Naive thymus-derived CD8-positive, alpha-beta T cell (primary cell): Measurements from ENCODE around the gene SPEM3. TPM values are rescaled to one million over a fixed set of nuclear protein-coding genes. Genes with fewer than 3 reads are reported as not detected.

Experiments
- ATAC-seq, 2 donors: fragments of 150-1000 bp; cut with Tn5 transposase in 1 of 2; sonication (Bioruptor Pico), chemical (Tn5 transposase) in 1 of 2; 1 replicate in 1 of 2; 2 replicates in 1 of 2; pipeline ENCODE4 v1.10.0; 2021; ENCODE audit warnings: mild to moderate bottlenecking in 2 of 2, moderate library complexity in 2 of 2
- POLR2A ChIA-PET: fragments of 350-600 bp; sonication (Branson Sonifier 250); formaldehyde crosslinking; loops from one replicate; lab custom pipeline; 2021; ENCODE audit warnings: antibody characterized with exemption; lab: Charles Lee
- DNase-seq, 10 donors: peaks; one replicate each; pipeline versions ENCODE4 v3.0.0 to v3.0.0-alpha.2; 2020 to 2022
- H3K27ac Mint-ChIP-seq, 10 donors: one replicate each; pipeline ENCODE4 v1.8.0; 2020 to 2022; ENCODE audit warnings: mild to moderate bottlenecking in 10 of 10, mixed read lengths in 10 of 10, moderate library complexity in 4 of 10, inconsistent platforms in 1 of 10
- H3K27me3 Mint-ChIP-seq, 5 donors: one replicate each; pipeline ENCODE4 v1.8.0; 2021 to 2022; ENCODE audit warnings: mixed read lengths in 5 of 5
- H3K36me3 Mint-ChIP-seq, 3 donors: one replicate each; pipeline ENCODE4 v1.8.0; 2020 to 2022; ENCODE audit warnings: mixed read lengths in 3 of 3, mild to moderate bottlenecking in 2 of 3, inconsistent platforms in 1 of 3
- H3K4me1 Mint-ChIP-seq, 4 donors: one replicate each; pipeline ENCODE4 v1.8.0; 2021 to 2022; ENCODE audit warnings: mixed read lengths in 4 of 4
- H3K4me3 Mint-ChIP-seq, 10 donors: one replicate each; pipeline ENCODE4 v1.8.0; 2020 to 2022; ENCODE audit warnings: mild to moderate bottlenecking in 10 of 10, mixed read lengths in 10 of 10, moderate library complexity in 6 of 10, inconsistent platforms in 1 of 10
- H3K9me3 Mint-ChIP-seq, 9 donors: one replicate each; pipeline ENCODE4 v1.8.0; 2020 to 2022; ENCODE audit warnings: mixed read lengths in 9 of 9, mild to moderate bottlenecking in 3 of 9, inconsistent platforms in 1 of 9, moderate library complexity in 1 of 9
- polyA plus RNA-seq, 3 donors: library from polyadenylated mRNA; unstranded; fragments of 300-500 nt; fragmentation: Illumina TruSeq; gene quantifications; one replicate each; pipeline ENCODE4 v1.2.3, GENCODE V29; 2021
- total RNA-seq, 8 experiments: library from RNA in 2 of 8; stranded (reverse) in 2 of 8; gene quantifications; one replicate each; pipeline ENCODE4 v1.2.3 and lab custom pipeline; 2021 to 2026

Gene SPEM3
- total and polyA plus RNA-seq, 5 experiments from 2014 or later, result not detected

DNA sequence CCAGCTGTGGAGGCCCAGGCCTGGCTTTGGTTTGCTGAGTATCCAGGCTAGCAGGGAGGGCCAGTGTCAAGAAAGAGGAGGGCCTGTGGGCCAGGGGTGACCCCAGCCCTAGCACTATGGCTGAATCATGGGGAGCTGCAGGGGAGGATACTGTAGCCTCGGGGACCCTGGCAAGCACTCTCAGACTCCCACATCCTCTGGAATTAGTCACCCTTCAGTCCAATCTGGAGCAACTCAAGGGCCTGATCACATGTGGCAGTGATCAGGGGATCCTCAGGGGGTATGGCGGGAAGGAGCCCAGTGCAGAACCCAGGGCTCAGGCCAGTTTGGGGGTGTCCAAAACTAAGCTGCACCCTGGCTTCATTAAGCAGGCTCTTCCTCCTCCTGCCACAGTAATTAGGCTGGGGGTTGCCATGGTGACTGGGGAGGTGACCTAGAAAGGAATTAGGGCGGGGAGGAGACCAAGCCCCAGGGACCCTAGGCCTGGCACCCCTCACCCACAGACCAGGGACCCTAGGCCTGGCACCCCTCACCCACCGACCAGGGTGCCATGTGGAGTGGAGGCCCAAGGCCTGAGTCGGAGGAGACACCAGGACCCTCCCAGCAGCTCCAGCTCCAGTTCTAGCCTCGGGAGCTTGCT, 15.2 kb upstream of the SPEM3 start:
- POLR2A ChIA-PET, result interaction anchor here (0.5 kb wide), 1 partner anchor 835 kb away, joined by 3 read pairs; no protein-coding TSS in a partner anchor
- Mint-ChIP-seq H3K27me3 (peaks cover 0 to 2% (median 0%) of the 10 kb centered on the region in 5 donors), H3K4me3 (no peak overlapping the region), H3K4me1 (peaks cover 5 to 15% (median 6%) of the 10 kb centered on the region in 4 donors), H3K36me3 (no peaks in the 10 kb centered on the region), H3K9me3 (no peaks in the 10 kb centered on the region), H3K27ac (peak overlapping the region in 1 of 10 donors; percentile 19)
- DNase-seq, result no peak
- no peak for ATAC-seq

- H3K4me3 Mint-ChIP-seq, result no peak overlapping the region
Measured at GRCh38 chr17:7414837-7415236, 13.8 kb upstream of the SPEM3 start.

DNA sequence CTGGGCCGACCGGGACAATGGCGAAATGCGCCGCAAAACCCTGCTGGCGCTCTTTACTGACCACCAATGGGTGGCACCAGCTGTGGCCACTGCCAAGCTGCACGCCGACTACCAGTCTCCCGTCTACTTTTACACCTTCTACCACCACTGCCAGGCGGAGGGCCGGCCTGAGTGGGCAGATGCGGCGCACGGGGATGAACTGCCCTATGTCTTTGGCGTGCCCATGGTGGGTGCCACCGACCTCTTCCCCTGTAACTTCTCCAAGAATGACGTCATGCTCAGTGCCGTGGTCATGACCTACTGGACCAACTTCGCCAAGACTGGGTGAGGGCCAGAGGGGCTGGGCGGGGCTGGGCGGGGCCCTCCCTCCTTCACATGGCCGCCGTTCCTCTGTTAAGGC, 12.9 kb upstream of the SPEM3 start:
- H3K27me3 Mint-ChIP-seq, result no peaks in the 10 kb centered on the region
- H3K4me3 Mint-ChIP-seq, result no peak overlapping the region
- POLR2A ChIA-PET, result interaction anchor here (1.2 kb wide), 1 partner anchor 60 kb away, joined by 4 read pairs; no protein-coding TSS in a partner anchor
- no peaks in the 10 kb centered on the region for H3K9me3 Mint-ChIP-seq
- no peaks in the 10 kb centered on the region for H3K36me3 Mint-ChIP-seq
- no peak overlapping the region for H3K27ac Mint-ChIP-seq
- H3K4me1 Mint-ChIP-seq, result peaks cover 0 to 5% (median 0%) of the 10 kb centered on the region in 4 donors
- no peak for DNase-seq
- ATAC-seq, result no peak

More at GRCh38 chr17:7414837-7415236, 13.8 kb upstream of the SPEM3 start:
- Mint-ChIP-seq H3K27me3 (no peaks in the 10 kb centered on the region), H3K36me3 (no peaks in the 10 kb centered on the region), H3K9me3 (no peaks in the 10 kb centered on the region), H3K27ac (no peak overlapping the region), H3K4me1 (peaks cover 0 to 7% (median 0%) of the 10 kb centered on the region in 4 donors)
- POLR2A ChIA-PET, result no interaction called here
- ATAC-seq (no peak), DNase-seq (no peak)

GRCh38 chr17:7416323-7416722, 12.3 kb upstream of the SPEM3 start:
- Mint-ChIP-seq H3K4me3 (no peak overlapping the region), H3K36me3 (no peaks in the 10 kb centered on the region)
- no peak for ATAC-seq

GRCh38 chr17:7417056-7417655, 11.5 kb upstream of the SPEM3 start:
- H3K27ac Mint-ChIP-seq, result peak overlapping the region in 2 of 10 donors; percentile 77 to 92
- no peak for DNase-seq
- no peak for ATAC-seq
- peaks cover 0 to 5% (median 0%) of the 10 kb centered on the region in 4 donors for H3K4me1 Mint-ChIP-seq
- no peaks in the 10 kb centered on the region for H3K27me3 Mint-ChIP-seq
- no peak overlapping the region for H3K4me3 Mint-ChIP-seq
- POLR2A ChIA-PET, result interaction anchor here (1.2 kb wide), 1 partner anchor 61 kb away, joined by 4 read pairs; no protein-coding TSS in a partner anchor
- H3K36me3 Mint-ChIP-seq, result no peaks in the 10 kb centered on the region
- no peaks in the 10 kb centered on the region for H3K9me3 Mint-ChIP-seq

More at GRCh38 chr17:7416323-7416722, 12.3 kb upstream of the SPEM3 start:
- Mint-ChIP-seq H3K27ac (peak overlapping the region in 2 of 10 donors; percentile 77 to 92), H3K27me3 (no peaks in the 10 kb centered on the region), H3K4me1 (peaks cover 0 to 5% (median 0%) of the 10 kb centered on the region in 4 donors), H3K9me3 (no peaks in the 10 kb centered on the region)
- POLR2A ChIA-PET, result interaction anchor here (1.2 kb wide), 1 partner anchor 60 kb away, joined by 4 read pairs; no protein-coding TSS in a partner anchor
- no peak for DNase-seq

DNA sequence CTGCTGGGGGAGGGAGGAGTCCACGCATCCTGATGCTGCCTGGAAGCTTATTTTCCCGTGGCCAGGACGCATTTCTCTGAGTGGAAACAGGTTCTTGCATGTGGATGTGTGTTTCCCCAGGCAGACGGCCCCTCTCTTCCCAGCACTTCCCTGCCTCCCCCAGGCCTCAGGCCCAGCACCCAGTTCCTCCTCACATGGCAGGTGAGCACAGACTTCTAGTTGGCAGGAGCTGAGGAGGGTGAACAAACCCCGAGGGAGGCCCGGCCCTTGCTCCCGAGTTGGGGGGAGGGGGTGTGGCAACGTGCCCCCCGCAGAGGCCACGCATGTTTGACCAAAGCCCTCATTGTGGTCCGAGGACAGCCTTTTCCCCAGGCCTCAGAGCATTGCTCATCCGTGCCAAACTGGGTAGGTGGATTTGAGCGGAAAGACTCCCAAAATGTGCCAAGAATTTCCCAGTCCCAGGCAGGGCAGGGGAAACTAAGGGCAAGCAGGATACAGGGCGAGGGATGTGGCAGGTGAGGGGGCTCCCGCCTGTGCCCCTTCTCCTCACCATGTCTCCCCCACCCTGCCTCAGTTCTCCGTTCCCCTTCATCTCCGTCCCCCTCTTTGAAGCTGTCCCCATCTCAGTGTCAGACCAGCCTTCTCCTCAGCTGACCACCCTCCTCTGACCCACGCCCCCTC, 10.0 kb upstream of the SPEM3 start:
- DNase-seq (no peak), ATAC-seq (no peak)
- Mint-ChIP-seq H3K9me3 (no peaks in the 10 kb centered on the region), H3K4me3 (no peak overlapping the region), H3K27me3 (no peaks in the 10 kb centered on the region), H3K4me1 (peaks cover 0 to 5% (median 0%) of the 10 kb centered on the region in 4 donors), H3K27ac (no peak overlapping the region), H3K36me3 (no peaks in the 10 kb centered on the region)
- POLR2A ChIA-PET, result interaction anchor here (0.6 kb wide), 2 partner anchors 19 to 56 kb away, joined by 4 read pairs; no protein-coding TSS in a partner anchor

DNA sequence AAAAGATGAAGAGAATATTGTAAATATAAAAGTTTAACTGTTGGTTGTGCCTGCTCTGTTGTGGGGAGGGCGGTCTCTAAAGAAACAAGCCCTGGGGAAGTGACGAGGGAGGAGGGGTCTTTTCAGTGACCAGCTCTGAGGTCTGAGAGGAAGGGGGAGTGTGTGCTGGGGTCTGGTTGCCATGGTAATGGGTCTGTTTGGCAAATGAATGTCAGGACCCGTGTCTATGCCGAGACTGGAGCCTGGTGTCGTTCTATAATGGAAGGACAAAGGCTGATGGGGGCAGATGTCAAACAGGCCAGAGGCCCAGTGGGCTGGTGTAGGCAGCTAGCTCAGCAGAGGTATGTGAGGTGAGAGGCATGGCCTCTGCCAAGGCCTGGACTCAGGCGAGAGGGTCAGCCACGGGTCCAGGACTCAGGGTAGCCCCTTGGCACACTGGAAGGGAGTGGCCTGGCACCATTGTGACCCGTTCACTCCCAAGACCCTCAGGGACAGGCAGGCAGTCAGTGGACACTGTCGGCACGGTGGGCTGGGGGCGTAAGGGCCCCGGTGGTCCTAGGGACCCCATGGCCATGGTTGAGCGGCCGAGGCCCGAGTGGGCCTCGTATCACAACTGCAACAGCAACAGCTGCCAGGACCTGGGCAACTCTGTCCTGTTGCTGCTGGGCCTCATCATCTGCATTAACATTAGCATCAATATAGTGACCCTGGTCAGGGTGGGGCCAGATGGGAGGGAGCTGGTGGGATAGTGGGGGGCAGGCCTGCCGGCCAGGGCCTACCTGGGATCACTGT, 8.6 kb upstream of the SPEM3 start, which contains the start of gene SPEM1:
TSS of gene SPEM1 (plus strand) at position 506 of the 792 bp plus-strand sequence. CDS start at position 567, 61 bp downstream.
- Mint-ChIP-seq H3K27ac (no peak within 1 kb of the TSS), H3K27me3 (no peaks in the 10 kb centered on the region), H3K36me3 (no peaks in the 10 kb centered on the region), H3K4me3 (peak within 1 kb of the TSS in 1 of 10 donors; percentile 10), H3K4me1 (peaks cover 0 to 5% (median 0%) of the 10 kb centered on the region in 4 donors), H3K9me3 (no peaks in the 10 kb centered on the region)
- POLR2A ChIA-PET, result interaction anchor here (0.6 to 0.7 kb wide), 2 partner anchors 35 to 271 kb away, joined by 3 read pairs; no protein-coding TSS in a partner anchor
- ATAC-seq, result no peak
- no peak for DNase-seq

- H3K27ac Mint-ChIP-seq, result no peak overlapping the region
- no peaks in the 10 kb centered on the region for H3K27me3 Mint-ChIP-seq
- DNase-seq (no peak), ATAC-seq (no peak)
- peak overlapping the region in 1 of 10 donors; percentile 10 for H3K4me3 Mint-ChIP-seq
- peaks cover 0 to 5% (median 0%) of the 10 kb centered on the region in 4 donors for H3K4me1 Mint-ChIP-seq
- H3K36me3 Mint-ChIP-seq, result no peaks in the 10 kb centered on the region
- POLR2A ChIA-PET, result interaction anchor here (0.6 kb wide), 1 partner anchor 102 kb away, joined by 5 read pairs; no protein-coding TSS in a partner anchor
- no peaks in the 10 kb centered on the region for H3K9me3 Mint-ChIP-seq
Measured at GRCh38 chr17:7421186-7421585, 7.5 kb upstream of the SPEM3 start.

GRCh38 chr17:7423679-7424078, 5.0 kb upstream of the SPEM3 start:
- no peak for ATAC-seq

GRCh38 chr17:7425316-7425715, 3.3 kb upstream of the SPEM3 start, which contains the start of gene SPEM2:
TSS of gene SPEM2 (plus strand) at chr17:7425616. CDS start at chr17:7425689, 73 bp downstream.
- peaks cover 0 to 1% (median 0%) of the 10 kb centered on the region in 4 donors for H3K4me1 Mint-ChIP-seq
- no peaks in the 10 kb centered on the region for H3K36me3 Mint-ChIP-seq
- POLR2A ChIA-PET, result interaction anchor here (0.8 kb wide), 1 partner anchor 44 kb away, joined by 4 read pairs; no protein-coding TSS in a partner anchor
- H3K27me3 Mint-ChIP-seq, result no peaks in the 10 kb centered on the region
- H3K4me3 Mint-ChIP-seq, result no peak within 1 kb of the TSS
- no peaks in the 10 kb centered on the region for H3K9me3 Mint-ChIP-seq
- H3K27ac Mint-ChIP-seq, result peak within 1 kb of the TSS in 1 of 10 donors; percentile 62
- ATAC-seq (no peak), DNase-seq (no peak)

More at GRCh38 chr17:7423679-7424078, 5.0 kb upstream of the SPEM3 start:
- POLR2A ChIA-PET, result interaction anchor here (0.9 to 1.2 kb wide), 2 partner anchors 11 to 20 kb away, joined by 4 to 5 read pairs; partner anchors contain the start of gene TMEM256
- no peaks in the 10 kb centered on the region for H3K27me3 Mint-ChIP-seq
- H3K27ac Mint-ChIP-seq, result no peak overlapping the region
- no peaks in the 10 kb centered on the region for H3K36me3 Mint-ChIP-seq
- H3K9me3 Mint-ChIP-seq, result no peaks in the 10 kb centered on the region
- H3K4me1 Mint-ChIP-seq, result no peaks in the 10 kb centered on the region
- no peak overlapping the region for H3K4me3 Mint-ChIP-seq
- no peak for DNase-seq

DNA sequence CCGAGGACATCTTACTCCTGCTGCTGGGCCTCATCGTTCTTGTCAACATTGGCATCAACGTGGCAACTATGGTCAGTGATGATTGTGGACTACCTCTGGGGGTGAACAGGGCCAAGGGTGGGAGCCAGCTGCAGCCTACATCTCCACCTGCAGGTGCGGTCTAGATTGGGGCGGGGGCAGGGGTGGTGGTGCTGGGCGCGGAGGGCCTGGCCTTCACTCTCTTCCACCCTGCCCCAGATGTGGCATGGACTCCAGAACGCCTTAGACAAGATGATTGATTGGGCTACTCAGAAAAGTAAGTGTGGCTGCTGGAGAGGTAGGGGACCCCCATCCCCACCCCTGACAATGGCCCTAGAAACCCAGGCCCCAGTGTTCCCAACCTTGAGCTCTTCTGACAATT, 2.9 kb upstream of the SPEM3 start:
- no peak for ATAC-seq
- peaks cover 0 to 1% (median 0%) of the 10 kb centered on the region in 4 donors for H3K4me1 Mint-ChIP-seq
- H3K27me3 Mint-ChIP-seq, result no peaks in the 10 kb centered on the region
- no peaks in the 10 kb centered on the region for H3K9me3 Mint-ChIP-seq
- no peak for DNase-seq
- POLR2A ChIA-PET, result interaction anchor here (0.8 kb wide), 1 partner anchor 44 kb away, joined by 4 read pairs; no protein-coding TSS in a partner anchor
- H3K4me3 Mint-ChIP-seq, result no peak overlapping the region
- H3K36me3 Mint-ChIP-seq, result no peaks in the 10 kb centered on the region
- no peak overlapping the region for H3K27ac Mint-ChIP-seq
